K562 treated with DMSO at 1 percent for 24 hours (cell line): ENCODE results near the gene SLC44A3. TPM values are rescaled to one million over a fixed set of nuclear protein-coding genes. Genes with fewer than 3 reads are reported as not detected.

Experiments used
- total RNA-seq: library from RNA; unstranded; fragments of 300-600 nt; gene quantifications from 2 replicates; pipeline ENCODE4 v1.2.3, GENCODE V29; 2022; ENCODE audit warnings: low read depth; ENCODE audit not compliant: insufficient read depth

Gene SLC44A3, protein sequence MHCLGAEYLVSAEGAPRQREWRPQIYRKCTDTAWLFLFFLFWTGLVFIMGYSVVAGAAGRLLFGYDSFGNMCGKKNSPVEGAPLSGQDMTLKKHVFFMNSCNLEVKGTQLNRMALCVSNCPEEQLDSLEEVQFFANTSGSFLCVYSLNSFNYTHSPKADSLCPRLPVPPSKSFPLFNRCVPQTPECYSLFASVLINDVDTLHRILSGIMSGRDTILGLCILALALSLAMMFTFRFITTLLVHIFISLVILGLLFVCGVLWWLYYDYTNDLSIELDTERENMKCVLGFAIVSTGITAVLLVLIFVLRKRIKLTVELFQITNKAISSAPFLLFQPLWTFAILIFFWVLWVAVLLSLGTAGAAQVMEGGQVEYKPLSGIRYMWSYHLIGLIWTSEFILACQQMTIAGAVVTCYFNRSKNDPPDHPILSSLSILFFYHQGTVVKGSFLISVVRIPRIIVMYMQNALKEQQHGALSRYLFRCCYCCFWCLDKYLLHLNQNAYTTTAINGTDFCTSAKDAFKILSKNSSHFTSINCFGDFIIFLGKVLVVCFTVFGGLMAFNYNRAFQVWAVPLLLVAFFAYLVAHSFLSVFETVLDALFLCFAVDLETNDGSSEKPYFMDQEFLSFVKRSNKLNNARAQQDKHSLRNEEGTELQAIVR
- not detected in 2 replicates for total RNA-seq

DNA sequence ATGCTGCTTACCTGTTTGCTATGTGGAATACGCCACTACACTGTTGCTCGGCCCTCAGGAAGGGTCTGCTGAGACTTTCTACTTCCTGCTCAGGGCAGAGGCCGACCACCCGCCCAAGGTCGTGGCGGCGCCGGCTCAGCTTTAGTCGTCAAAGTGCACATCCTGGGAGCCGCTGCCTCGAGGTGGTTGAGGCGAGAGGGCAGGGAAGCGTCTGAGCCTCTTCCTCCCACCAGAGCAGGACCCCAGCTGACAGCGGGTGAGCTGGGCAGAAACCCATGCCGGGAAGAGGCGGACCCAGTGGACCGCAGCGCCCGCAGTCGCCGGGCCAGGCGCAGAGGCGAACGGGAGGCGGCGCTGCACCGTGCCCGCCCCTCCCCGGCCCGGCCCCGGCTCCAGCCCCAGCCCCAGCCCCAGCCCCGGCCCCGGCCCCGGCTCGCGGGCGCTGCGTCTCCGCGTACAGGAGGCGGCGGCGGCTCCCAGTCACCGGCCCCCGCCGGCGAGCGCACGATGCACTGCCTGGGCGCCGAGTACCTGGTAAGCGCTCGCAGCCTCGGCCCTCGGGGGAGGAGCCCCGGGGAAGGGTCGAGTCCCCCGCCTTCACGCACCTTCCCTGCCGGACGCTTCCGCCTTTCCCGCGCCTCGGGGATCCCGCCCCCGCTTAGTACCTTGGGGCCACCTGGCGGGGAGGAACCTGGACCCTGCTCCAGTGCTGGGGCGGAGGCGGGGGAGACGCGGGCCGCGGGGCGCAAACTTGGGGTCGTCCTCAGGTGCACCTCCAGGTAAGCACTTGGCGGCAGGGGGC lies at the start of gene SLC44A3:
SLC44A3 (plus strand) TSS at position 413 of the 802 bp plus-strand sequence; CDS start at position 508, 95 bp downstream.

DNA sequence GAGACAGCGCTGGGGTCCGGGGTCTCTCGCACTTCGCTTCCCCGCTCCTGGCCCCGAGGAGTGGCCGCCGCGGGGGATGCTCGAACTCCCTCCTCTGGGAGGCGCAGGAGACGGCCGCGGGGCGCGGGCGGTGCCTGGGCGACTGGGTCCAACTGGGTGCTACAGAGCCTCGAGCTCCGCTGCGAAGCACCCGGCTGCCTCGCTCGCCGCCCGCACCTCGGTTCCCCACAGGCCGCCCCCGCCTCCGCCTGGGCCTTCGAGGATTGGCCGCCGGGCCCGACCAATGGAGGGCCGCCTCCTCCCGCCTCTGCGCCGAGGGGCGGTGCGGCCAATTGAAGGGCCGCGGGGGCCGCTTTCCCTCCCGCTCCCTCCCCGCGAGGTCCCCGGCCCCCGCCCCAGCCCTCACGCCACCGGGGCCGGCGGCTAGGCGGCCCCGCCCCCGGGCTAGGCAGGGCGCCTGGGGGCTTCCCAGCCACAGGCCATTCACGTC lies 106.8 kb downstream of the SLC44A3 start, which contains the start of gene CNN3:
CNN3 (minus strand) TSS at position 196 of the 490 bp plus-strand sequence. CDS start 216 bp downstream, outside the sequence.

Other genes starting within 250 kb of the SLC44A3 start
- not detected in 2 replicates for gene CNN3, start 106.8 kb downstream of the SLC44A3 start, total RNA-seq